Upper lobe of left lung (tissue), 4 donors: ENCODE data around the gene LGALS9.

Source experiments
- CTCF ChIP-seq, 6 experiments: fragments of 450-650 bp in 4 of 6; fragments of 200-600 bp in 2 of 6; sonication (generic) in 2 of 6; IDR thresholded peaks; one replicate each; pipeline ENCODE4 v1.5.1; 2016 to 2019; ENCODE audit warnings: antibody characterized with exemption in 6 of 6
- POLR2A ChIP-seq, 4 donors: fragments of 450-650 bp; IDR thresholded peaks; one replicate each; pipeline ENCODE4 v1.5.1; 2016 to 2017; ENCODE audit warnings: antibody characterized with exemption in 4 of 4, mild to moderate bottlenecking in 2 of 4
- POLR2AphosphoS5 ChIP-seq, 2 donors: sonication (generic); formaldehyde crosslinking; IDR thresholded peaks; one replicate each; pipeline ENCODE4 v1.5.1; 2017; ENCODE audit warnings: antibody characterized with exemption in 2 of 2

- no peak for TF ChIP-seq CTCF (IDR thresholded peaks at IDR 0.05)
- TF ChIP-seq POLR2A (IDR thresholded peaks at IDR 0.05), result no peak
- TF ChIP-seq POLR2AphosphoS5 (IDR thresholded peaks at IDR 0.05), result no peak
These were observed 45.2 kb upstream of the LGALS9 start for GRCh38 chr17:27585792-27586191.
